H9 (cell line): Measurements from ENCODE around the gene ARVCF. TPM values are rescaled to one million over a fixed set of nuclear protein-coding genes. Genes with fewer than 3 reads are reported as not detected.

Experiments
- DNase-seq: peaks from one replicate; pipeline ENCODE4 v3.0.0-alpha.2; 2017
- H2AFZ ChIP-seq: one replicate; pipeline ENCODE4 v1.6.1; 2013; ENCODE audit warnings: mild to moderate bottlenecking, low read length, control low read depth, moderate library complexity
- H2AK5ac ChIP-seq: 2 replicates; pipeline ENCODE4 v1.6.1; 2013; ENCODE audit warnings: low read length, control low read depth, mixed read lengths; ENCODE audit not compliant: insufficient read length
- H2BK120ac ChIP-seq: one replicate; pipeline ENCODE4 v1.6.1; 2013; ENCODE audit warnings: low read depth, mild to moderate bottlenecking, low read length, control low read depth, inconsistent platforms; ENCODE audit not compliant: poor library complexity, severe bottlenecking
- H2BK12ac ChIP-seq: 2 replicates; pipeline ENCODE4 v1.6.1; 2013; ENCODE audit warnings: low read length, control low read depth, mixed read lengths, low read depth; ENCODE audit not compliant: insufficient read length
- H2BK15ac ChIP-seq: 2 replicates; pipeline ENCODE4 v1.6.1; 2013; ENCODE audit warnings: low read depth, low read length, control low read depth
- H2BK20ac ChIP-seq: one replicate; pipeline ENCODE4 v1.6.1; 2013; ENCODE audit warnings: low read depth, mild to moderate bottlenecking, low read length, control low read depth, inconsistent platforms; ENCODE audit not compliant: poor library complexity, severe bottlenecking
- H2BK5ac ChIP-seq: 2 replicates; pipeline ENCODE4 v1.6.1; 2013; ENCODE audit warnings: low read length, control low read depth, mixed read lengths; ENCODE audit not compliant: insufficient read length
- H3K14ac ChIP-seq: 2 replicates; pipeline ENCODE4 v1.6.1; 2013; ENCODE audit warnings: low read length, control low read depth; ENCODE audit not compliant: insufficient read depth
- H3K18ac ChIP-seq: 2 replicates; pipeline ENCODE4 v1.6.1; 2013; ENCODE audit warnings: low read depth, mild to moderate bottlenecking, mixed read lengths, low read length, control low read depth; ENCODE audit not compliant: insufficient read length
- H3K23ac ChIP-seq: 2 replicates; pipeline ENCODE4 v1.6.1; 2013; ENCODE audit warnings: low read length, control low read depth, mixed read lengths, low read depth; ENCODE audit not compliant: insufficient read length
- H3K23me2 ChIP-seq: 2 replicates; pipeline ENCODE4 v1.6.1; 2013; ENCODE audit warnings: low read depth, mild to moderate bottlenecking, mixed read lengths, low read length, control low read depth; ENCODE audit not compliant: insufficient read length, poor library complexity, severe bottlenecking
- H3K27ac ChIP-seq: 2 replicates; pipeline ENCODE4 v1.5.1; 2013; ENCODE audit warnings: low read length, control low read depth, mixed read lengths, low read depth; ENCODE audit not compliant: insufficient read length
- H3K27me3 ChIP-seq: 2 replicates; pipeline ENCODE4 v1.6.1; 2013; ENCODE audit warnings: low read length, control low read depth, inconsistent platforms; ENCODE audit not compliant: insufficient read depth
- H3K4ac ChIP-seq: 2 replicates; pipeline ENCODE4 v1.6.1; 2013; ENCODE audit warnings: low read depth, mild to moderate bottlenecking, control low read depth, inconsistent platforms, low read length, moderate library complexity
- H3K4me1 ChIP-seq: 2 replicates; pipeline ENCODE4 v1.6.1; 2013; ENCODE audit warnings: low read length, control low read depth, inconsistent platforms; ENCODE audit not compliant: insufficient read depth
- H3K4me2 ChIP-seq: 2 replicates; pipeline ENCODE4 v1.6.1; 2013; ENCODE audit warnings: low read length, control low read depth, mixed read lengths; ENCODE audit not compliant: insufficient read length, insufficient read depth
- H3K56ac ChIP-seq: 2 replicates; pipeline ENCODE4 v1.6.1; 2013; ENCODE audit warnings: low read depth, mild to moderate bottlenecking, mixed read lengths, low read length, control low read depth; ENCODE audit not compliant: insufficient read length
- H3K79me1 ChIP-seq: 2 replicates; pipeline ENCODE4 v1.6.1; 2013; ENCODE audit warnings: low read depth, mild to moderate bottlenecking, moderate library complexity, low read length, control low read depth, inconsistent platforms; ENCODE audit not compliant: insufficient read depth, poor library complexity, severe bottlenecking
- H3K79me2 ChIP-seq: 2 replicates; pipeline ENCODE4 v1.6.1; 2013; ENCODE audit warnings: low read length, control low read depth, inconsistent platforms; ENCODE audit not compliant: insufficient read depth
- H3K9ac ChIP-seq: 2 replicates; pipeline ENCODE4 v1.6.1; 2013; ENCODE audit warnings: low read length, control low read depth, mixed read lengths; ENCODE audit not compliant: insufficient read length; ENCODE audit errors: extremely low read depth
- H3K9me3 ChIP-seq: one replicate; pipeline ENCODE4 v1.6.1; 2013; ENCODE audit warnings: low read depth, low read length, inconsistent platforms; ENCODE audit not compliant: control insufficient read depth
- H3T11ph ChIP-seq: one replicate; pipeline ENCODE4 v1.6.1; 2013; ENCODE audit warnings: mild to moderate bottlenecking, low read length, control low read depth, inconsistent platforms
- H4K20me1 ChIP-seq: one replicate; pipeline ENCODE4 v1.6.1; 2013; ENCODE audit not compliant: control insufficient read depth, insufficient read length, insufficient read depth
- H4K5ac ChIP-seq: 2 replicates; pipeline ENCODE4 v1.6.1; 2013; ENCODE audit warnings: low read depth, mild to moderate bottlenecking, mixed read lengths, low read length, control low read depth; ENCODE audit not compliant: insufficient read length
- H4K8ac ChIP-seq: replicated peaks from 2 replicates; pipeline ENCODE4 v1.6.1; 2013; ENCODE audit warnings: low read length, control low read depth, mixed read lengths, low read depth; ENCODE audit not compliant: insufficient read length
- H4K91ac ChIP-seq: 2 replicates; pipeline ENCODE4 v1.6.1; 2013; ENCODE audit warnings: low read depth, mild to moderate bottlenecking, moderate library complexity, mixed read lengths, low read length, control low read depth; ENCODE audit not compliant: insufficient read length
- H3K27ac Mint-ChIP-seq, 3 experiments: 2 replicates in 2 of 3; 3 replicates in 1 of 3; pipeline ENCODE4 v1.8.0; 2020 to 2021; ENCODE audit warnings: mixed read lengths in 3 of 3, mild to moderate bottlenecking in 1 of 3, moderate library complexity in 1 of 3
- H3K27me3 Mint-ChIP-seq: 2 replicates; pipeline ENCODE4 v1.8.0; 2021; ENCODE audit warnings: low read depth, mild to moderate bottlenecking, moderate library complexity, mixed read lengths
- H3K36me3 Mint-ChIP-seq, 3 experiments: 2 replicates in 2 of 3; 3 replicates in 1 of 3; pipeline ENCODE4 v1.8.0; 2020 to 2021; ENCODE audit warnings: low read depth in 3 of 3, mixed read lengths in 3 of 3; ENCODE audit not compliant: insufficient read depth in 1 of 3
- H3K4me1 Mint-ChIP-seq, 2 experiments: 2 replicates each; pipeline ENCODE4 v1.8.0; 2020; ENCODE audit warnings: mixed read lengths in 2 of 2
- H3K4me3 Mint-ChIP-seq, 2 experiments: 2 replicates in 1 of 2; 3 replicates in 1 of 2; pipeline ENCODE4 v1.8.0; 2020 to 2021; ENCODE audit warnings: mild to moderate bottlenecking in 2 of 2, mixed read lengths in 2 of 2, moderate library complexity in 1 of 2
- H3K9me3 Mint-ChIP-seq, 2 experiments: 2 replicates in 1 of 2; 3 replicates in 1 of 2; pipeline ENCODE4 v1.8.0; 2020; ENCODE audit warnings: mild to moderate bottlenecking in 2 of 2, mixed read lengths in 2 of 2, moderate library complexity in 1 of 2
- WGBS: extraction: QIAGEN DNeasy Blood & Tissue Kit; methylation state at CpG from one replicate; pipeline ENCODE4 v1.1.7; 2013; ENCODE audit warnings: missing lambda C conversion rate, low lambda C conversion rate, mixed read lengths; ENCODE audit not compliant: insufficient read length; ENCODE audit errors: extremely low coverage; 5-methylcytosine and 5-hydroxymethylcytosine counted together
- total RNA-seq: library from RNA; stranded (reverse); gene quantifications from 2 replicates; pipeline ENCODE4 v1.2.1, GENCODE V29; 2021
- TF ChIP-seq, protein P1 (sequence below): fragments of 200-600 bp; sonication (generic); conservative IDR thresholded peaks from 3 replicates; pipeline ENCODE4 v1.8.0; 2021; ENCODE audit warnings: antibody characterized with exemption, mild to moderate bottlenecking

ARVCF gene
- total RNA-seq, 1 experiment from 2014 or later = 40.7 TPM

DNA sequence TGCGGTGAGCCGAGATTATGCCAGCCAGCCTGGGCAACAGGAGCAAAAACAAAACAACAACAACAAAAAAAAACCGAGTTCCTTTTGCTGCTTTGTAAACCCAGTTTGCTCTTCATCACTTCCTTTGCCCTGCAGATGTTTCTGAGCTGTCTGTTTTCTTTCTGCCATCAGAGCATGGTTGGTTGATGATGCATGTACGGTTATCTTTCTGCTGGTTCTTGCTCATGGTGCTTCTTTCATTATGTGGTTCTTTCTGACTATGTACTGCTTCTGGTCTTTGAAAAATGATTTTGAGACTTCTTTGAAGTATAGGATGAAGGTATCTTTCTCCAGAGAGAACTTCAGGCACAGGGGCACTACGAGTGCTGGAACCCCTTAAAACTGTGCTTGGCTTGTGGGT lies 17.5 kb upstream of the ARVCF start:
- TF ChIP-seq, protein P1, sequence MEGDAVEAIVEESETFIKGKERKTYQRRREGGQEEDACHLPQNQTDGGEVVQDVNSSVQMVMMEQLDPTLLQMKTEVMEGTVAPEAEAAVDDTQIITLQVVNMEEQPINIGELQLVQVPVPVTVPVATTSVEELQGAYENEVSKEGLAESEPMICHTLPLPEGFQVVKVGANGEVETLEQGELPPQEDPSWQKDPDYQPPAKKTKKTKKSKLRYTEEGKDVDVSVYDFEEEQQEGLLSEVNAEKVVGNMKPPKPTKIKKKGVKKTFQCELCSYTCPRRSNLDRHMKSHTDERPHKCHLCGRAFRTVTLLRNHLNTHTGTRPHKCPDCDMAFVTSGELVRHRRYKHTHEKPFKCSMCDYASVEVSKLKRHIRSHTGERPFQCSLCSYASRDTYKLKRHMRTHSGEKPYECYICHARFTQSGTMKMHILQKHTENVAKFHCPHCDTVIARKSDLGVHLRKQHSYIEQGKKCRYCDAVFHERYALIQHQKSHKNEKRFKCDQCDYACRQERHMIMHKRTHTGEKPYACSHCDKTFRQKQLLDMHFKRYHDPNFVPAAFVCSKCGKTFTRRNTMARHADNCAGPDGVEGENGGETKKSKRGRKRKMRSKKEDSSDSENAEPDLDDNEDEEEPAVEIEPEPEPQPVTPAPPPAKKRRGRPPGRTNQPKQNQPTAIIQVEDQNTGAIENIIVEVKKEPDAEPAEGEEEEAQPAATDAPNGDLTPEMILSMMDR = no peak
- no CpG with 5 or more reads among the region's 5 CpGs for WGBS
- no peaks in the 10 kb centered on the region for H4K20me1 ChIP-seq

More for the DNA sequence above, 17.5 kb upstream of the ARVCF start:
- Histone ChIP-seq H3K9me3 (no peaks in the 10 kb centered on the region), H3K23ac (no peak overlapping the region), H3K4me2 (no peak overlapping the region), H3K4ac (no peak overlapping the region), H3K23me2 (no peaks in the 10 kb centered on the region), H3K9ac (no peak overlapping the region), H3K56ac (no peak overlapping the region), H3K79me1 (no peaks in the 10 kb centered on the region), H3K4me1 (no peaks in the 10 kb centered on the region), H4K5ac (no peak overlapping the region), H2BK12ac (no peak overlapping the region), H3K18ac (no peak overlapping the region), H2BK15ac (no peak overlapping the region), H2BK20ac (no peak overlapping the region), H3K27ac (no peak overlapping the region), H4K91ac (no peak overlapping the region), H2AK5ac (no peak overlapping the region), H2BK5ac (no peak overlapping the region), H3T11ph (no peak overlapping the region), H2BK120ac (no peak overlapping the region), H4K8ac (no peak overlapping the region), H3K14ac (no peak overlapping the region; the same call in 1 of the 2 replicates), H3K79me2 (no peaks in the 10 kb centered on the region), H2AFZ (no peak overlapping the region), H3K27me3 (no peaks in the 10 kb centered on the region; the same call in 1 of the 2 replicates)
- Mint-ChIP-seq H3K36me3 (peaks cover 0 to 5% (median 0%) of the 10 kb centered on the region in 3 experiments; a peak in 3 of 7 replicates), H3K27me3 (no peaks in the 10 kb centered on the region; the same call in 1 of the 2 replicates), H3K4me1 (peaks cover 0 to 11% of the 10 kb centered on the region in 2 experiments; a peak in 2 of 4 replicates), H3K4me3 (no peak overlapping the region), H3K27ac (no peak overlapping the region), H3K9me3 (no peaks in the 10 kb centered on the region)
- DNase-seq = no peak
